ENCODE measurements around the gene CAMK1D.

CAMK1D gene

DNA sequence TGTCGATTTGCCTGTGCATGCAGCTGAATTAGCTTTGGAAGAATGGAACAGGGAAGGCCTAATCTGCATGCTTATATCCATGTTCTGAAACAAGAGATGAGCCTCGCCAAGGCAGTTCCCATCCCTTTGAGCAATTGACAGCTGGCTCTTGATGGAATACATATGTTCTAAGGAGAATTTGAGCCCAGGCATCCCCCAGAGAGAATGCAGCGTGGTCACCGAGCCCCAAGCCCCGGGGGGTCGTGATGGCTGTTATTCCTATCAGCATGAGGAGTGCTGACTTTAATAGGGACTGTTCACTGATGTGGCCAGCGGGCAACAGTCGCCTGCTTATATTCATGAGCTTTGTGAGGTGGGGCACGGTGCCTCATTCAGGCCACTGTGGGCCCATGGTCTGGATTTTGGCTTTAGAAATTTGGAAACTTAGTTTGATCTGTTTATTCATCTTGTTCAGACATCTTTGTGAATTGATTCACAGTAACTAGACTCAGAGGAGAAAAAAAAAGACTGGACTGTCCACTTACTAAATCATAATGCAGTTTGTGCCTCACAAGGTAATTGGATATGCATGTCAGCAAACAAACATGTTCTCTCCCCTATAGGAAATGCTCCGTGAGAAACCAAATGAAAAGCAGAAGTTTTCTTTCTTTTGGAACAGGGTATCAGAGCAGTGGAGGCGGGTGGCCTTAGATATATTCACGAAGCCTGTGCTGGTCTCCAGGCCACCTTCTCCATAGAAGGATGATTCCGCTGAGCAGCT lies 447.2 kb downstream of the CAMK1D start:
- Histone ChIP-seq H3K9me3 (ENCODE audit: control insufficient read depth, insufficient read depth, low read length) (no peaks in the 10 kb centered on the region), H3K4me2 (ENCODE audit: low read length) (no peak overlapping the region), H3K9me2 (replicated peaks; ENCODE audit: control insufficient read depth, low read length) (no peaks in the 10 kb centered on the region), H3F3A (ENCODE audit: control insufficient read depth, insufficient read depth) (no peaks in the 10 kb centered on the region), H3K4me3 (ENCODE audit: low read length) (no peak overlapping the region), H3K27me3 (ENCODE audit: control insufficient read depth, low read length) (no peaks in the 10 kb centered on the region), H3K79me2 (ENCODE audit: control insufficient read depth, low read length) (no peaks in the 10 kb centered on the region), H3K4me1 (ENCODE audit: control insufficient read depth, low read length) (no peaks in the 10 kb centered on the region), H3K36me3 (ENCODE audit: control insufficient read depth, low read length) (0 out of 2 replicates have a peak, but pooled peaks cover 6% of the 10 kb centered on the region), H3K27ac (ENCODE audit: low read depth, low read length) (no peak overlapping the region), H4K20me1 (ENCODE audit: control insufficient read depth, insufficient read depth, low read depth, low read length) (no peaks in the 10 kb centered on the region)
- no peak for TF ChIP-seq EZH2phosphoT487 (IDR thresholded peaks at IDR 0.05; ENCODE audit: borderline replicate concordance, low read length)

DNA sequence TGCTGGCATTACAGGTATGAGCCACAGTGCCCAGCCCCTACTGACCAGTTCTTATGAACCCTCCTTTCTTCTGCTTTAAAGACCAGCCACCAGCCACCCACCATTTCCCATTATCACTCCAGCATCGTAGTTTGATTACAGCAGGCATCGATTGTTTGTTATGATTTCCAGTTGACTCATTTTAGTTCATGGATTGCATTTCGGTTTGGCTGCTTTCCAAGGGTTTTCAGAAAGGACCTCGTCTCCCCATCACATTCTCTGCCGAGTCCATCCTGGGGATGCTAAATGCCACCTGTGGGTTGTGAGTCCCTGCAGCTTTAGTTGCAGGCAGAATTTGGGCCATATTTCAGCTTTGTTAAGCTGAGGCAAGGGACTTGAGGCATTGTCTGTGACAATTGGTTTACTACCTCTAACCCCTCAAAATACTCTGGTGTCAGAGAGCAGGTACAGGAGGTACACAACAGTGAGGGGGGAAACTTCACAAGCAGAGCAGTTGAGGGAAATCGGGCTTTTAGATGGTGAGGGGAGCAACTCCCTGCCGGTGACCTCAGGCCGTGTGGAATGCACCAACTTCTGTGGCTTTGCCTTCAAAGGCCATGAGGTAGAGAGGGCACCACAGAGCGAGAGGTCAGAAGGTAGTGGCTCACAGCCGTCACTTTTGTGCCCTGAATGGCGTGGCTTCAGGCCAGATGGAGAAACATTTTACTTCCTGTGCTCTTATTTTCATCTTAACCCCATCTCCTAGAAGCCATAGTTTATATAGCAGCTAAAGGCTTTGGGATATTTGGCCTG lies 448.3 kb downstream of the CAMK1D start:
- no peaks in the 10 kb centered on the region for H4K20me1 ChIP-seq (ENCODE audit: control insufficient read depth, insufficient read depth, low read depth, low read length)
- H3K79me2 ChIP-seq (ENCODE audit: control insufficient read depth, low read length): no peaks in the 10 kb centered on the region
- no peaks in the 10 kb centered on the region for H3K9me2 ChIP-seq (replicated peaks; ENCODE audit: control insufficient read depth, low read length)
- H3K27ac ChIP-seq (ENCODE audit: low read depth, low read length): no peak overlapping the region
- TF ChIP-seq, protein P1, sequence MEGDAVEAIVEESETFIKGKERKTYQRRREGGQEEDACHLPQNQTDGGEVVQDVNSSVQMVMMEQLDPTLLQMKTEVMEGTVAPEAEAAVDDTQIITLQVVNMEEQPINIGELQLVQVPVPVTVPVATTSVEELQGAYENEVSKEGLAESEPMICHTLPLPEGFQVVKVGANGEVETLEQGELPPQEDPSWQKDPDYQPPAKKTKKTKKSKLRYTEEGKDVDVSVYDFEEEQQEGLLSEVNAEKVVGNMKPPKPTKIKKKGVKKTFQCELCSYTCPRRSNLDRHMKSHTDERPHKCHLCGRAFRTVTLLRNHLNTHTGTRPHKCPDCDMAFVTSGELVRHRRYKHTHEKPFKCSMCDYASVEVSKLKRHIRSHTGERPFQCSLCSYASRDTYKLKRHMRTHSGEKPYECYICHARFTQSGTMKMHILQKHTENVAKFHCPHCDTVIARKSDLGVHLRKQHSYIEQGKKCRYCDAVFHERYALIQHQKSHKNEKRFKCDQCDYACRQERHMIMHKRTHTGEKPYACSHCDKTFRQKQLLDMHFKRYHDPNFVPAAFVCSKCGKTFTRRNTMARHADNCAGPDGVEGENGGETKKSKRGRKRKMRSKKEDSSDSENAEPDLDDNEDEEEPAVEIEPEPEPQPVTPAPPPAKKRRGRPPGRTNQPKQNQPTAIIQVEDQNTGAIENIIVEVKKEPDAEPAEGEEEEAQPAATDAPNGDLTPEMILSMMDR (IDR thresholded peaks at IDR 0.05; ENCODE audit: low read depth, low read length, poor library complexity, severe bottlenecking): no peak
- no peak for TF ChIP-seq EZH2phosphoT487 (IDR thresholded peaks at IDR 0.05; ENCODE audit: borderline replicate concordance, low read length)
- no peaks in the 10 kb centered on the region for H3K9me3 ChIP-seq (ENCODE audit: control insufficient read depth, insufficient read depth, low read length)
- H3K4me1 ChIP-seq (ENCODE audit: control insufficient read depth, low read length): no peaks in the 10 kb centered on the region
- H3K4me3 ChIP-seq (ENCODE audit: low read length): no peak overlapping the region
- H3F3A ChIP-seq (ENCODE audit: control insufficient read depth, insufficient read depth): no peaks in the 10 kb centered on the region
- no peak overlapping the region for H3K4me2 ChIP-seq (ENCODE audit: low read length)
- 0 out of 2 replicates have a peak, but pooled peaks cover 6% of the 10 kb centered on the region for H3K36me3 ChIP-seq (ENCODE audit: control insufficient read depth, low read length)
- H3K27me3 ChIP-seq (ENCODE audit: control insufficient read depth, low read length): no peaks in the 10 kb centered on the region

DNA sequence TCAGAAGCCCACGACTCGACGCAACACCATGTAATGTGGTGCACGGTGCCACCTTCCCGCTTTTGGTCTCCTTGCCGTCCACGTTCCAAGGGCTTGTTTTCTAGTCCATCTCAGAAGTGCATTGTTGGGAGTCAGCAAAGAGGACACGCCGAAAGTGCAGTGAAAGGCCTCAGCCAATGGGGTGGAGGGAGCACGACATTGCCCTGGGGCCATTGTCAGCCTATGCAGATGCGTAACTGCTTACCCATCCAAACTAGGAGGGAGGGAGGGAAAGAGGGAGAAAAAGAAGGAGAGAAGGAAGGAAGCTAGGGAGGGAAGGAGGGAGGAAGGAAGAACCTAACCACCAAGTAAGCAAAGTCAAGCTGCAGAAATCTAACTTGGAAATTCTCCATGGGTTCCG lies 449.8 kb downstream of the CAMK1D start:
- no peak overlapping the region for H3K27ac ChIP-seq (ENCODE audit: low read depth, low read length)
- no peaks in the 10 kb centered on the region for H3K79me2 ChIP-seq (ENCODE audit: control insufficient read depth, low read length)
- no peaks in the 10 kb centered on the region for H3K27me3 ChIP-seq (ENCODE audit: control insufficient read depth, low read length)
- no peak overlapping the region for H3K4me2 ChIP-seq (ENCODE audit: low read length)
- no peaks in the 10 kb centered on the region for H3K9me2 ChIP-seq (replicated peaks; ENCODE audit: control insufficient read depth, low read length)
- no peak overlapping the region for H3K4me3 ChIP-seq (ENCODE audit: low read length)
- no peak for TF ChIP-seq EZH2phosphoT487 (IDR thresholded peaks at IDR 0.05; ENCODE audit: borderline replicate concordance, low read length)
- TF ChIP-seq, protein P1 (IDR thresholded peaks at IDR 0.05; ENCODE audit: low read depth, low read length, poor library complexity, severe bottlenecking): no peak
- H3F3A ChIP-seq (ENCODE audit: control insufficient read depth, insufficient read depth): no peaks in the 10 kb centered on the region
- no peaks in the 10 kb centered on the region for H4K20me1 ChIP-seq (ENCODE audit: control insufficient read depth, insufficient read depth, low read depth, low read length)
- no peaks in the 10 kb centered on the region for H3K9me3 ChIP-seq (ENCODE audit: control insufficient read depth, insufficient read depth, low read length)
- no peaks in the 10 kb centered on the region for H3K36me3 ChIP-seq (ENCODE audit: control insufficient read depth, low read length)
- H3K4me1 ChIP-seq (ENCODE audit: control insufficient read depth, low read length): no peaks in the 10 kb centered on the region

DNA sequence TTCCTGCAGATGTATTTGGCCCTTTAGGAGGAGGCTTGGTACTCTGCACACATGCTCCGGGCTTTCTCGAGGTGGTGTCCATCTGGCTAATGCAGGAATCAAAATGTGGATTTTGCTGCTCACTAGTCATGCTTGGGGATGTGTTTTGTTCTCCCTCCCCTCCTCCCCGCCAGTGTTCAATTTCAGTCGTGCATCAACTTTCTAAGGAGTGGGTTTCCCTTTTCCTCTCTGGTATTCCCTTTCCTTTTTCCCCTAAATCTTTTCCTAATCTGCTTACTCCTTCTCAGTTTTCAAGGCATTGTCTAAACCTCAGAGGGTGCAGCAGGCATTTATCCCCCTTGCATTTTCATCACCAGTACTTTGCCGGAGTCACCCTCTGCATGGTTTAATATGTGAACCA lies 450.4 kb downstream of the CAMK1D start:
- no peaks in the 10 kb centered on the region for H3K9me3 ChIP-seq (ENCODE audit: control insufficient read depth, insufficient read depth, low read length)
- TF ChIP-seq, protein P1 (IDR thresholded peaks at IDR 0.05; ENCODE audit: low read depth, low read length, poor library complexity, severe bottlenecking): no peak
- TF ChIP-seq EZH2phosphoT487 (IDR thresholded peaks at IDR 0.05; ENCODE audit: borderline replicate concordance, low read length): no peak
- no peak overlapping the region for H3K27ac ChIP-seq (ENCODE audit: low read depth, low read length)
- no peaks in the 10 kb centered on the region for H3K36me3 ChIP-seq (ENCODE audit: control insufficient read depth, low read length)
- H3K4me1 ChIP-seq (ENCODE audit: control insufficient read depth, low read length): no peaks in the 10 kb centered on the region
- H3K9me2 ChIP-seq (replicated peaks; ENCODE audit: control insufficient read depth, low read length): no peaks in the 10 kb centered on the region
- no peaks in the 10 kb centered on the region for H4K20me1 ChIP-seq (ENCODE audit: control insufficient read depth, insufficient read depth, low read depth, low read length)
- no peak overlapping the region for H3K4me2 ChIP-seq (ENCODE audit: low read length)
- H3K4me3 ChIP-seq (ENCODE audit: low read length): no peak overlapping the region
- H3F3A ChIP-seq (ENCODE audit: control insufficient read depth, insufficient read depth): no peaks in the 10 kb centered on the region
- no peaks in the 10 kb centered on the region for H3K27me3 ChIP-seq (ENCODE audit: control insufficient read depth, low read length)
- H3K79me2 ChIP-seq (ENCODE audit: control insufficient read depth, low read length): no peaks in the 10 kb centered on the region

Measured in DOHH2 (cell line).